Neuron (in vitro differentiated cells): ENCODE measurements around the gene PNLDC1.

Experiments used
- H2AFZ ChIP-seq: one replicate; pipeline ENCODE4 v1.6.1; 2013; ENCODE audit warnings: low read depth, mild to moderate bottlenecking, inconsistent platforms, low read length, moderate library complexity
- H3K27me3 ChIP-seq: one replicate; pipeline ENCODE4 v1.6.1; 2013; ENCODE audit warnings: low read length; ENCODE audit not compliant: insufficient read depth
- H3K36me3 ChIP-seq: one replicate; pipeline ENCODE4 v1.6.1; 2013; ENCODE audit warnings: low read length; ENCODE audit not compliant: insufficient read depth
- H3K4me1 ChIP-seq: one replicate; pipeline ENCODE4 v1.6.1; 2013; ENCODE audit warnings: low read length; ENCODE audit not compliant: insufficient read depth
- H3K4me3 ChIP-seq: 2 replicates; pipeline ENCODE4 v1.5.1; 2013; ENCODE audit warnings: mild to moderate bottlenecking, low read length, moderate library complexity
- H3K9me3 ChIP-seq: one replicate; pipeline ENCODE4 v1.6.1; 2013; ENCODE audit warnings: low read length

Gene PNLDC1

GRCh38 chr6:159800141-159800865 is at the start of gene PNLDC1:
PNLDC1 (plus strand) TSS chr6:159800276; CDS start chr6:159800308, 32 bp downstream.
- Histone ChIP-seq H3K9me3 (no peaks in the 10 kb centered on the region), H3K4me1 (no peaks in the 10 kb centered on the region), H2AFZ (no peak within 1 kb of the TSS), H3K27me3 (no peaks in the 10 kb centered on the region), H3K36me3 (peaks cover 37% of the 10 kb centered on the region), H3K4me3 (no peak within 1 kb of the TSS)

GRCh38 chr6:159751448-159751847 is 48.6 kb upstream of the PNLDC1 start:
- no peaks in the 10 kb centered on the region for H3K27me3 ChIP-seq
- H3K4me1 ChIP-seq: no peaks in the 10 kb centered on the region
- no peak overlapping the region for H2AFZ ChIP-seq
- H3K9me3 ChIP-seq: no peaks in the 10 kb centered on the region
- H3K36me3 ChIP-seq: peaks cover 93% of the 10 kb centered on the region
- H3K4me3 ChIP-seq: no peak overlapping the region

GRCh38 chr6:159753081-159753872 is 46.8 kb upstream of the PNLDC1 start:
- Histone ChIP-seq H3K27me3 (no peaks in the 10 kb centered on the region), H3K9me3 (no peaks in the 10 kb centered on the region), H3K36me3 (peaks cover 89% of the 10 kb centered on the region), H2AFZ (no peak overlapping the region), H3K4me1 (no peaks in the 10 kb centered on the region), H3K4me3 (no peak overlapping the region)

GRCh38 chr6:159754401-159754800 is 45.7 kb upstream of the PNLDC1 start:
- H2AFZ ChIP-seq: no peak overlapping the region
- H3K36me3 ChIP-seq: peaks cover 86% of the 10 kb centered on the region

GRCh38 chr6:159754959-159755914 is 44.8 kb upstream of the PNLDC1 start:
- peaks cover 79% of the 10 kb centered on the region for H3K36me3 ChIP-seq

More at GRCh38 chr6:159754401-159754800, 45.7 kb upstream of the PNLDC1 start:
- Histone ChIP-seq H3K9me3 (no peaks in the 10 kb centered on the region), H3K4me1 (no peaks in the 10 kb centered on the region), H3K4me3 (no peak overlapping the region), H3K27me3 (no peaks in the 10 kb centered on the region)

GRCh38 chr6:159756508-159756907 is 43.6 kb upstream of the PNLDC1 start:
- H3K27me3 ChIP-seq: no peaks in the 10 kb centered on the region
- H3K36me3 ChIP-seq: peaks cover 67% of the 10 kb centered on the region
- H3K9me3 ChIP-seq: no peaks in the 10 kb centered on the region
- no peak overlapping the region for H3K4me3 ChIP-seq
- peaks cover 14% of the 10 kb centered on the region for H3K4me1 ChIP-seq
- H2AFZ ChIP-seq: no peak overlapping the region

More at GRCh38 chr6:159754959-159755914, 44.8 kb upstream of the PNLDC1 start:
- peaks cover 4% of the 10 kb centered on the region for H3K4me1 ChIP-seq
- H3K27me3 ChIP-seq: no peaks in the 10 kb centered on the region
- H2AFZ ChIP-seq: no peak overlapping the region
- no peak overlapping the region for H3K4me3 ChIP-seq
- H3K9me3 ChIP-seq: no peaks in the 10 kb centered on the region

GRCh38 chr6:159758031-159759001 is 41.8 kb upstream of the PNLDC1 start:
- H3K27me3 ChIP-seq: no peaks in the 10 kb centered on the region
- H2AFZ ChIP-seq: no peak overlapping the region
- no peaks in the 10 kb centered on the region for H3K9me3 ChIP-seq
- peaks cover 23% of the 10 kb centered on the region for H3K4me1 ChIP-seq
- H3K36me3 ChIP-seq: peaks cover 56% of the 10 kb centered on the region
- no peak overlapping the region for H3K4me3 ChIP-seq

GRCh38 chr6:159759645-159760044 is 40.4 kb upstream of the PNLDC1 start:
- Histone ChIP-seq H3K36me3 (peaks cover 51% of the 10 kb centered on the region), H3K27me3 (no peaks in the 10 kb centered on the region), H3K4me1 (peaks cover 24% of the 10 kb centered on the region), H3K4me3 (no peak overlapping the region), H3K9me3 (no peaks in the 10 kb centered on the region), H2AFZ (no peak overlapping the region)

- Histone ChIP-seq H3K36me3 (peaks cover 47% of the 10 kb centered on the region), H3K4me3 (peak overlapping the region; percentile 79), H3K9me3 (no peaks in the 10 kb centered on the region), H3K27me3 (no peaks in the 10 kb centered on the region), H3K4me1 (peaks cover 24% of the 10 kb centered on the region), H2AFZ (no peak overlapping the region)
These were observed 39.4 kb upstream of the PNLDC1 start for GRCh38 chr6:159760602-159761057.

GRCh38 chr6:159761129-159761872 is 38.8 kb upstream of the PNLDC1 start:
- Histone ChIP-seq H3K4me1 (peaks cover 24% of the 10 kb centered on the region), H3K9me3 (no peaks in the 10 kb centered on the region), H3K27me3 (no peaks in the 10 kb centered on the region), H2AFZ (peak overlapping the region; percentile 89), H3K4me3 (peak overlapping the region; percentile 79), H3K36me3 (peaks cover 47% of the 10 kb centered on the region)

GRCh38 chr6:159761873-159762680 is 38.0 kb upstream of the PNLDC1 start, which contains the start of gene ACAT2:
ACAT2 (plus strand) TSS chr6:159762045; CDS start chr6:159762088, 43 bp downstream.
- Histone ChIP-seq H2AFZ (peak within 1 kb of the TSS; percentile 89), H3K36me3 (peaks cover 48% of the 10 kb centered on the region), H3K4me1 (peaks cover 24% of the 10 kb centered on the region), H3K9me3 (no peaks in the 10 kb centered on the region), H3K27me3 (no peaks in the 10 kb centered on the region), H3K4me3 (peak within 1 kb of the TSS; percentile 79)
